H1 (cell line): Measurements from ENCODE around the gene INSIG1. TPM values are rescaled to one million over a fixed set of nuclear protein-coding genes. Genes with fewer than 3 reads are reported as not detected.

ENCODE experiments used
- CTCF ChIA-PET: fragments of 300-600 bp; sonication (Branson Sonifier 250); formaldehyde crosslinking; loops from one replicate; lab custom pipeline; 2021; ENCODE audit not compliant: partially characterized antibody; lab: Charles Lee
- POLR2A ChIA-PET: fragments of 300-600 bp; sonication (Branson Sonifier 250); formaldehyde crosslinking; loops from one replicate; lab custom pipeline; 2021; ENCODE audit warnings: inconsistent platforms; ENCODE audit not compliant: partially characterized antibody; lab: Charles Lee
- DNase-seq, 2 experiments: peaks; one replicate each; pipeline versions ENCODE4 v3.0.0 to v3.0.0-alpha.2; 2010 to 2022; ENCODE audit warnings: low spot score in 2 of 2, low read depth in 1 of 2, mixed read lengths in 1 of 2
- FAIRE-seq: peaks from 2 replicates; lab custom pipeline; 2011; peaks lifted over from hg19 to GRCh38; lab: Jason Lieb, UNC
- H2AFZ ChIP-seq: 2 replicates; pipeline ENCODE4 v1.8.1; 2012; ENCODE audit warnings: low read length, inconsistent platforms
- H2AK5ac ChIP-seq: 2 replicates; pipeline ENCODE4 v1.6.1; 2013; ENCODE audit warnings: low read depth, low read length
- H2BK120ac ChIP-seq: replicated peaks from 2 replicates; pipeline ENCODE3; 2013; ENCODE audit warnings: low read depth, low read length, inconsistent platforms
- H2BK12ac ChIP-seq: 2 replicates; pipeline ENCODE4 v1.6.1; 2013; ENCODE audit warnings: low read depth, low read length
- H2BK15ac ChIP-seq: 2 replicates; pipeline ENCODE4 v1.6.1; 2013; ENCODE audit warnings: low read length
- H2BK20ac ChIP-seq: 2 replicates; pipeline ENCODE4 v1.6.1; 2013; ENCODE audit warnings: low read length
- H2BK5ac ChIP-seq: 2 replicates; pipeline ENCODE4 v1.6.1; 2013; ENCODE audit warnings: low read depth, low read length
- H3K14ac ChIP-seq: 2 replicates; pipeline ENCODE4 v1.6.1; 2013; ENCODE audit warnings: inconsistent platforms; ENCODE audit not compliant: insufficient read length
- H3K18ac ChIP-seq: 2 replicates; pipeline ENCODE4 v1.6.1; 2013; ENCODE audit warnings: low read length; ENCODE audit errors: extremely low read depth
- H3K23ac ChIP-seq: 2 replicates; pipeline ENCODE4 v1.6.1; 2013; ENCODE audit warnings: inconsistent platforms; ENCODE audit not compliant: insufficient read length
- H3K23me2 ChIP-seq: 2 replicates; pipeline ENCODE4 v1.6.1; 2013; ENCODE audit warnings: low read depth, low read length
- H3K27ac ChIP-seq: 2 replicates; pipeline ENCODE4 v1.6.1; 2011; ENCODE audit warnings: low read depth, low read length, inconsistent platforms
- H3K27me3 ChIP-seq, 4 experiments: replicated peaks in 1 of 4; 1 replicate in 1 of 4; 2 replicates in 3 of 4; pipeline versions ENCODE4 v1.6.1 to v1.8.1; 2011 to 2013; ENCODE audit warnings: low read length in 3 of 4, mild to moderate bottlenecking in 3 of 4, inconsistent platforms in 2 of 4, mixed read lengths in 2 of 4, moderate library complexity in 1 of 4; ENCODE audit not compliant: control insufficient read depth in 3 of 4, insufficient read depth in 3 of 4; ENCODE audit errors: extremely low read depth in 1 of 4
- H3K36me3 ChIP-seq, 4 experiments: 2 replicates each; pipeline versions ENCODE4 v1.6.1 to v1.8.1; 2011 to 2013; ENCODE audit warnings: mild to moderate bottlenecking in 4 of 4, low read length in 3 of 4, moderate library complexity in 2 of 4, control low read depth in 1 of 4, inconsistent platforms in 1 of 4; ENCODE audit not compliant: insufficient read depth in 4 of 4, control insufficient read depth in 2 of 4
- H3K4ac ChIP-seq: replicated peaks from 2 replicates; pipeline ENCODE3; 2013; ENCODE audit warnings: low read length, low read depth, mixed read lengths, inconsistent platforms; ENCODE audit not compliant: insufficient read length
- H3K4me1 ChIP-seq, 4 experiments: replicated peaks in 1 of 4; 1 replicate in 1 of 4; 2 replicates in 3 of 4; pipeline versions ENCODE4 v1.6.1 to v1.8.1; 2011 to 2013; ENCODE audit warnings: low read length in 3 of 4, inconsistent platforms in 2 of 4, mixed read lengths in 1 of 4; ENCODE audit not compliant: insufficient read depth in 4 of 4, control insufficient read depth in 3 of 4
- H3K4me2 ChIP-seq, 2 experiments: 2 replicates each; pipeline versions ENCODE4 v1.6.1 to v1.8.1; 2011 to 2013; ENCODE audit warnings: low read depth in 2 of 2, low read length in 2 of 2, control low read depth in 1 of 2, inconsistent platforms in 1 of 2, mild to moderate bottlenecking in 1 of 2; ENCODE audit not compliant: insufficient read depth in 1 of 2
- H3K4me3 ChIP-seq, 4 experiments: fragments of 200-600, 300-600 bp in 1 of 4; sonication (generic), shearing (Covaris generic), sonication (Bioruptor Twin) in 1 of 4; 2 replicates each; pipeline versions ENCODE4 v1.5.1 to v1.8.1; 2011 to 2016; ENCODE audit warnings: low read length in 4 of 4, low read depth in 3 of 4, control low read depth in 2 of 4, inconsistent platforms in 2 of 4, mild to moderate bottlenecking in 2 of 4, mixed read lengths in 1 of 4, moderate library complexity in 1 of 4; ENCODE audit not compliant: insufficient read depth in 2 of 4; ENCODE audit errors: extremely low read depth in 1 of 4
- H3K56ac ChIP-seq: replicated peaks from 2 replicates; pipeline ENCODE3; 2013; ENCODE audit warnings: low read depth, mild to moderate bottlenecking, mixed read lengths, low read length, inconsistent platforms; ENCODE audit not compliant: insufficient read length
- H3K79me1 ChIP-seq: 2 replicates; pipeline ENCODE4 v1.6.1; 2013; ENCODE audit warnings: low read depth, low read length, control low read depth
- H3K79me2 ChIP-seq, 2 experiments: 2 replicates each; pipeline versions ENCODE4 v1.6.1 to v1.8.1; 2012 to 2013; ENCODE audit warnings: low read length in 2 of 2, mild to moderate bottlenecking in 2 of 2, inconsistent platforms in 1 of 2; ENCODE audit not compliant: insufficient read depth in 2 of 2, control insufficient read depth in 1 of 2
- H3K9ac ChIP-seq, 4 experiments: replicated peaks in 1 of 4; 1 replicate in 1 of 4; 2 replicates in 3 of 4; pipeline versions ENCODE4 v1.6.1 to v1.8.1; 2011 to 2013; ENCODE audit warnings: low read depth in 3 of 4, low read length in 3 of 4, control low read depth in 2 of 4, mild to moderate bottlenecking in 2 of 4, moderate library complexity in 2 of 4, inconsistent platforms in 1 of 4; ENCODE audit errors: extremely low read depth in 1 of 4
- H3K9me3 ChIP-seq, 2 experiments: 2 replicates each; pipeline versions ENCODE4 v1.6.1 to v1.8.1; 2012 to 2013; ENCODE audit warnings: mild to moderate bottlenecking in 2 of 2, moderate library complexity in 2 of 2, control low read depth in 1 of 2, inconsistent platforms in 1 of 2, low read depth in 1 of 2, low read length in 1 of 2, mixed read lengths in 1 of 2; ENCODE audit not compliant: insufficient read depth in 2 of 2
- H4K20me1 ChIP-seq, 2 experiments: replicated peaks in 1 of 2; 2 replicates each; pipeline versions ENCODE3 to v1.8.1; 2011 to 2013; ENCODE audit warnings: inconsistent platforms in 2 of 2, low read length in 2 of 2, mild to moderate bottlenecking in 1 of 2; ENCODE audit not compliant: insufficient read depth in 2 of 2, control insufficient read depth in 1 of 2
- H4K5ac ChIP-seq: 2 replicates; pipeline ENCODE4 v1.6.1; 2013; ENCODE audit warnings: low read length, low read depth, mixed read lengths, inconsistent platforms; ENCODE audit not compliant: insufficient read length
- H4K8ac ChIP-seq: 2 replicates; pipeline ENCODE4 v1.8.0; 2013; ENCODE audit warnings: mild to moderate bottlenecking, moderate library complexity, low read length, inconsistent platforms; ENCODE audit not compliant: insufficient read depth; ENCODE audit errors: extremely low read depth
- H4K91ac ChIP-seq: replicated peaks from 2 replicates; pipeline ENCODE3; 2013; ENCODE audit warnings: low read length, mixed read lengths, inconsistent platforms; ENCODE audit not compliant: insufficient read length
- CEBPB ChIP-seq: IDR thresholded peaks from 2 replicates; pipeline ENCODE4 v1.6.1; 2012; ENCODE audit warnings: low read depth, low read length
- CREB1 ChIP-seq: IDR thresholded peaks from 2 replicates; pipeline ENCODE4 v1.6.1; 2012; ENCODE audit warnings: inconsistent platforms
- FOSL1 ChIP-seq: IDR thresholded peaks from 2 replicates; pipeline ENCODE4 v1.6.1; 2011; ENCODE audit warnings: mild to moderate bottlenecking, low read depth, low read length, moderate library complexity; ENCODE audit not compliant: insufficient read depth
- HDAC6 ChIP-seq: IDR thresholded peaks from one replicate; pipeline ENCODE4 v1.7.1; 2012; ENCODE audit warnings: low read depth, mild to moderate bottlenecking, inconsistent platforms, low read length, moderate library complexity
- WGBS, 2 experiments: shearing (Covaris generic) in 1 of 2; methylation state at CpG; one replicate each; pipeline versions ENCODE4 v1.1.6 to v1.1.7; 2013 to 2015; ENCODE audit warnings: low lambda C conversion rate in 2 of 2, mixed read lengths in 2 of 2, inconsistent platforms in 1 of 2, low coverage in 1 of 2, missing lambda C conversion rate in 1 of 2; ENCODE audit not compliant: insufficient replicate concordance in 2 of 2, insufficient coverage in 1 of 2, insufficient read length in 1 of 2; ENCODE audit errors: extremely low coverage in 1 of 2, missing lambda C conversion rate in 1 of 2; 5-methylcytosine and 5-hydroxymethylcytosine counted together
- polyA plus RNA-seq, 7 experiments: library from polyadenylated mRNA; depleted of rRNA in 3 of 7; stranded (reverse) in 5 of 7; unstranded in 2 of 7; fragments of >200 nt in 5 of 7; fragments of 200-250 nt in 2 of 7; gene quantifications; 1 replicate in 5 of 7; 2 replicates in 1 of 7; 4 replicates in 1 of 7; pipeline versions ENCODE4 v1.2.1 to v1.2.3, GENCODE V29; 2011 to 2013; ENCODE audit warnings: missing spikeins in 2 of 7, mixed read lengths in 2 of 7
- total RNA-seq: library from RNA; stranded (reverse); fragmentation: NEBNext Ultra II Directional; extraction: Animal tissue kit (Norgen Biotek cat#: 25700); gene quantifications from 2 replicates; pipeline ENCODE4 v1.2.1, GENCODE V29; 2021
- TF ChIP-seq, protein P1 (sequence below): IDR thresholded peaks from 2 replicates; pipeline ENCODE4 v1.6.1; 2012; ENCODE audit warnings: inconsistent platforms

Gene INSIG1
- total and polyA plus RNA-seq, 2 of the 8 experiments (the other 6 are each of a cell fraction or from before 2014, with no cell fraction given), result 40.0 to 58.4 TPM

DNA sequence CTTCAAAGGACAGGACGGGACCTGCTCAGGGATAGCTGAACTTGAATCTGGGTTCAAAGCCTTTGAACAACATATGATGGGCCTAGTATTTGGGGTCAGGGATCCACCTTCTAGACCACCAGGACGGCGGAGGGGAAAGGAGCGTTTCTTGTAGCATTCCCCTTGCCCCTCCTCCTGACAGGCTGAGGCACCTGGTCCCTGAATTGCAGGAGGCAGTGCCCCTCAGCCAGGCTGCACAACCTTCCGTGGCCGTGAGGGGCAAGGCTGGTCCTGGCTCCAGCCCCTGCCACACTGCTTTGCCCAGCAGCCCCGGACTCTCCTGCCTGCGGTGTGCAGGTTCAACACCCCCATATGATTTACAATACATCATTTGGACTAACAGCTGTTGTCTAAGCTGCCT is 58.1 kb downstream of the INSIG1 start:
- H2BK120ac ChIP-seq, result no peak overlapping the region
- H3K4me3 ChIP-seq, result no peak overlapping the region
- FAIRE-seq (no peak), DNase-seq (no peak)
- no peak overlapping the region for H3K4ac ChIP-seq
- WGBS, 2 experiments, result 87% methylated on average over 7 of the region's 8 CpGs; no CpG with 5 or more reads in 1 of the 2 experiments
- H4K20me1 ChIP-seq, result peaks cover 0 to 8% of the 10 kb centered on the region in 2 experiments
- no peak overlapping the region for H3K23ac ChIP-seq
- H3K27ac ChIP-seq, result no peak overlapping the region
- H3K4me2 ChIP-seq, result no peak overlapping the region
- no peak for TF ChIP-seq CEBPB
- TF ChIP-seq HDAC6, result no peak
- TF ChIP-seq, protein P1, sequence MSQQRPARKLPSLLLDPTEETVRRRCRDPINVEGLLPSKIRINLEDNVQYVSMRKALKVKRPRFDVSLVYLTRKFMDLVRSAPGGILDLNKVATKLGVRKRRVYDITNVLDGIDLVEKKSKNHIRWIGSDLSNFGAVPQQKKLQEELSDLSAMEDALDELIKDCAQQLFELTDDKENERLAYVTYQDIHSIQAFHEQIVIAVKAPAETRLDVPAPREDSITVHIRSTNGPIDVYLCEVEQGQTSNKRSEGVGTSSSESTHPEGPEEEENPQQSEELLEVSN, result no peak
- no peak for TF ChIP-seq CREB1
- TF ChIP-seq FOSL1, result no peak
- ChIA-PET CTCF (interaction anchor here (0.7 to 2.1 kb wide), 21 partner anchors 11 to 428 kb away, joined by 3 to 9 read pairs (median 4); no protein-coding TSS in a partner anchor), POLR2A (no interaction called here)
- no peaks in the 10 kb centered on the region; a peak in 1 of 7 replicates for H3K4me1 ChIP-seq
- no peak overlapping the region for H2BK20ac ChIP-seq
- H2BK15ac ChIP-seq, result no peak overlapping the region
- H3K23me2 ChIP-seq, result no peaks in the 10 kb centered on the region
- H3K79me2 ChIP-seq, result no peaks in the 10 kb centered on the region
- no peak overlapping the region for H2AK5ac ChIP-seq
- no peak overlapping the region for H4K5ac ChIP-seq
- peaks cover 3% of the 10 kb centered on the region in 2 experiments; a peak in 1 of 4 replicates for H3K9me3 ChIP-seq
- no peak overlapping the region for H3K18ac ChIP-seq
- no peaks in the 10 kb centered on the region; a peak in 1 of 7 replicates for H3K27me3 ChIP-seq
- H3K36me3 ChIP-seq, result no peaks in the 10 kb centered on the region
- H2BK12ac ChIP-seq, result no peak overlapping the region
- no peak overlapping the region for H2BK5ac ChIP-seq
- H4K91ac ChIP-seq, result no peak overlapping the region
- H2AFZ ChIP-seq, result no peak overlapping the region
- H4K8ac ChIP-seq, result no peak overlapping the region
- H3K56ac ChIP-seq, result no peak overlapping the region
- H3K14ac ChIP-seq, result no peak overlapping the region
- H3K9ac ChIP-seq, result no peak overlapping the region
- no peaks in the 10 kb centered on the region for H3K79me1 ChIP-seq
